Suprapubic skin (tissue), 4 donors: ENCODE data around the gene SAMD9. TPM values are rescaled to one million over a fixed set of nuclear protein-coding genes. Genes with fewer than 3 reads are reported as not detected.
A peak's percentile ranks its signal among the peaks of the same experiment; 100 is the strongest.

Experiments used
- DNase-seq, 2 donors: peaks; one replicate each; pipeline ENCODE4 v3.0.0-alpha.2; 2019; ENCODE audit warnings: low spot score in 2 of 2
- H3K27ac ChIP-seq: fragments of 200-600 bp; sonication (generic); one replicate; pipeline ENCODE4 v1.5.1; 2019
- H3K27me3 ChIP-seq: fragments of 200-600 bp; sonication (generic); one replicate; pipeline ENCODE4 v1.5.1; 2019
- H3K36me3 ChIP-seq: fragments of 200-600 bp; sonication (generic); one replicate; pipeline ENCODE4 v1.5.1; 2019
- H3K4me1 ChIP-seq: fragments of 200-600 bp; sonication (generic); one replicate; pipeline ENCODE4 v1.5.1; 2019
- H3K4me3 ChIP-seq: fragments of 200-600 bp; sonication (generic); one replicate; pipeline ENCODE4 v1.5.1; 2019; ENCODE audit warnings: mild to moderate bottlenecking
- H3K9me3 ChIP-seq: fragments of 200-600 bp; sonication (generic); one replicate; pipeline ENCODE4 v1.5.1; 2019
- EP300 ChIP-seq: sonication (generic); formaldehyde crosslinking; IDR thresholded peaks from one replicate; pipeline ENCODE4 v1.6.1; 2017; ENCODE audit warnings: antibody characterized with exemption
- POLR2A ChIP-seq, 2 donors: fragments of 450-650 bp; IDR thresholded peaks; one replicate each; pipeline ENCODE4 v1.6.1; 2017; ENCODE audit warnings: antibody characterized with exemption in 2 of 2, mild to moderate bottlenecking in 2 of 2, moderate library complexity in 2 of 2
- POLR2AphosphoS5 ChIP-seq, 3 donors: sonication (generic); formaldehyde crosslinking; IDR thresholded peaks; one replicate each; pipeline ENCODE4 v1.6.1; 2017; ENCODE audit warnings: antibody characterized with exemption in 3 of 3
- WGBS: methylation state at CpG from one replicate; pipeline ENCODE4 v1.1.5; 2018; 5-methylcytosine and 5-hydroxymethylcytosine counted together
- total RNA-seq, 4 donors: library from RNA; depleted of rRNA; stranded (reverse); fragments of >200 nt; gene quantifications; one replicate each; pipeline ENCODE4 v1.1.0, GENCODE V29; 2016
- TF ChIP-seq, protein P1 (sequence below), 2 donors: fragments of 200-600 bp in 1 of 2; fragments of 450-650 bp in 1 of 2; sonication (generic) in 1 of 2; IDR thresholded peaks; one replicate each; pipeline ENCODE4 v1.5.1; 2016 to 2019; ENCODE audit warnings: antibody characterized with exemption in 2 of 2, mild to moderate bottlenecking in 1 of 2, moderate library complexity in 1 of 2

Gene SAMD9
- total RNA-seq, 4 donors from 2014 or later, result 1.9 to 3.4 (median 2.5) TPM

DNA sequence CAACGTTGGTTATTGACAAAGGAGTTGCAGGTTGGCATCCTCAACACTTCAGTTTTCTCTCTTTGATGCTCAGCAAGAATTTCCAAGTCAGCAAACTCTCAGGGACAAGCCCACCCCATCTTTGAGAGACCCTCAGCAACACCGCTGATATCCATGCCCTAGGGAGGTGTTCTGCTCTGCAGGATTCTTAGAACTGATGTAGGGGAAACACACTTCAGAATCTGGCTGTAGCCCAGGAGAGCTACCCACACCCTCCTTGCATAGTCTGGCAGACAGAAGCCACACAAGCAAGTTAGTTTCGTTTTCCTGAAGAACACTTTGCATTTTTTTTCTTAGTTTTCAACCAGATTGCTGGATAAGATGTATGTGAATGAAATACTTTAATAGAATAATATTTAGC is 29.6 kb upstream of the SAMD9 start:
- Histone ChIP-seq H3K27ac (no peak overlapping the region), H3K4me1 (peaks cover 22% of the 10 kb centered on the region), H3K27me3 (no peaks in the 10 kb centered on the region), H3K4me3 (peak overlapping the region; percentile 49), H3K36me3 (peaks cover 19% of the 10 kb centered on the region), H3K9me3 (no peaks in the 10 kb centered on the region)
- TF ChIP-seq, protein P1, sequence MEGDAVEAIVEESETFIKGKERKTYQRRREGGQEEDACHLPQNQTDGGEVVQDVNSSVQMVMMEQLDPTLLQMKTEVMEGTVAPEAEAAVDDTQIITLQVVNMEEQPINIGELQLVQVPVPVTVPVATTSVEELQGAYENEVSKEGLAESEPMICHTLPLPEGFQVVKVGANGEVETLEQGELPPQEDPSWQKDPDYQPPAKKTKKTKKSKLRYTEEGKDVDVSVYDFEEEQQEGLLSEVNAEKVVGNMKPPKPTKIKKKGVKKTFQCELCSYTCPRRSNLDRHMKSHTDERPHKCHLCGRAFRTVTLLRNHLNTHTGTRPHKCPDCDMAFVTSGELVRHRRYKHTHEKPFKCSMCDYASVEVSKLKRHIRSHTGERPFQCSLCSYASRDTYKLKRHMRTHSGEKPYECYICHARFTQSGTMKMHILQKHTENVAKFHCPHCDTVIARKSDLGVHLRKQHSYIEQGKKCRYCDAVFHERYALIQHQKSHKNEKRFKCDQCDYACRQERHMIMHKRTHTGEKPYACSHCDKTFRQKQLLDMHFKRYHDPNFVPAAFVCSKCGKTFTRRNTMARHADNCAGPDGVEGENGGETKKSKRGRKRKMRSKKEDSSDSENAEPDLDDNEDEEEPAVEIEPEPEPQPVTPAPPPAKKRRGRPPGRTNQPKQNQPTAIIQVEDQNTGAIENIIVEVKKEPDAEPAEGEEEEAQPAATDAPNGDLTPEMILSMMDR (IDR thresholded peaks at IDR 0.05), result no peak
- TF ChIP-seq EP300 (no peak), POLR2A (IDR thresholded peaks at IDR 0.05) (no peak), POLR2AphosphoS5 (IDR thresholded peaks at IDR 0.05) (no peak)
- WGBS, result 0% methylated on average over 3 of the region's 3 CpGs
- DNase-seq, result no peak

DNA sequence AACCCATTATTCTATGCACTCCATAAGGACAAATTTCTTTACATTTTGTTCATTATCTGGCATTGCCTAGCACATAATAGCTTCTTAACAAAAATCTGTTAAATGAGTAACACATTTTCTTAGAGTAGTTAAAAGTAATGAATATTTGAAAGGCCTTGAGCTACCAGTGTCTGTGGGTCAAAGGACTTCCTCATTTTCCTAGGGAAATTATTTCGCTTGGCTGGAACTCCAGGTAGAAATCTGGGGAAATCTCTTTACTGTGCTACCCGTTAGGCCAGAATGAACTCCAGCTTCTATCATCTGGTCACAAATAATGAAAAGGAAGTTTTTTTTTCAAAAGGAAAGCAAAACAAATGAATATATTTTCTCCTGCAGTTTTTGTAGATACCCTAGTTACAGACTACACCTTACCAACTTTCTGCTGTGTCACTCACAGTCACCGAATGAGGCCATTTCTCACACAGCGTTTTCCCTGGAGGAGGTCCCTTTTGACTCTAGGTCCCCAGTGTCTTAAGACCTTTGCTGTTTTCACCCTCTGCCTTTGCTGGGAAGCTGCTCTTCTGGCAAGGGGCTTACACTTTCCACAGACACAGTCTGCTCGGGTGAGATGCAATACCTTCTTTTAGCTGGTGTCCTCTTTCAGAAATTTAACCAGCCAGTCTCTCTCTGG is 28.8 kb upstream of the SAMD9 start:
- Histone ChIP-seq H3K36me3 (peaks cover 26% of the 10 kb centered on the region), H3K27ac (no peak overlapping the region), H3K4me3 (peak overlapping the region; percentile 49), H3K9me3 (no peaks in the 10 kb centered on the region), H3K4me1 (peaks cover 22% of the 10 kb centered on the region), H3K27me3 (no peaks in the 10 kb centered on the region)
- 57% methylated on average over 5 of the region's 5 CpGs for WGBS
- DNase-seq, result no peak
- no peak for TF ChIP-seq EP300
- TF ChIP-seq POLR2AphosphoS5 (IDR thresholded peaks at IDR 0.05), result no peak
- TF ChIP-seq, protein P1 (IDR thresholded peaks at IDR 0.05), result no peak
- TF ChIP-seq POLR2A (IDR thresholded peaks at IDR 0.05), result no peak

DNA sequence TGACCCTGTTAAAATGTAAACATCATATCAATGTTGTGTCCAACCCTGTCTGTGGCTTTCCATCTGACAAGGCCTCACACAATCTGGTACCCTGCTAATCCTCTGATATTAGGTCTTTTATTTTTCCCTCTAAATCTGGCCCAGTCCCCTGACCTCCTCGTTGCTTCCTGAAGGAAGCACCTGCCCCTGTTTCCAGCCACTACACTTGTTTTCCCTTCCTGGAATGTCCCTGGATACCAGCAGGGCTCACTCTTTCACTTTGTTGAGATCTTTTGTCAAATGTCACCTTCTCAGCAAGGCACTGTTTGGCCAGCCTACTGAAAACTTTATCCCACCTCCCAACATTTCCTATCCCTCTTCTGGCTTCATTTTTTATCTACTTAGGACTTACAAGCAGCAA is 28.3 kb upstream of the SAMD9 start:
- Histone ChIP-seq H3K27ac (no peak overlapping the region), H3K9me3 (no peaks in the 10 kb centered on the region), H3K4me3 (no peak overlapping the region), H3K36me3 (peaks cover 27% of the 10 kb centered on the region), H3K4me1 (peaks cover 22% of the 10 kb centered on the region), H3K27me3 (no peaks in the 10 kb centered on the region)
- WGBS, result 44% methylated on average over 1 of the region's 1 CpG
- no peak for DNase-seq
- TF ChIP-seq POLR2A (IDR thresholded peaks at IDR 0.05) (no peak), POLR2AphosphoS5 (IDR thresholded peaks at IDR 0.05) (no peak), EP300 (no peak)
- TF ChIP-seq, protein P1 (IDR thresholded peaks at IDR 0.05), result no peak

DNA sequence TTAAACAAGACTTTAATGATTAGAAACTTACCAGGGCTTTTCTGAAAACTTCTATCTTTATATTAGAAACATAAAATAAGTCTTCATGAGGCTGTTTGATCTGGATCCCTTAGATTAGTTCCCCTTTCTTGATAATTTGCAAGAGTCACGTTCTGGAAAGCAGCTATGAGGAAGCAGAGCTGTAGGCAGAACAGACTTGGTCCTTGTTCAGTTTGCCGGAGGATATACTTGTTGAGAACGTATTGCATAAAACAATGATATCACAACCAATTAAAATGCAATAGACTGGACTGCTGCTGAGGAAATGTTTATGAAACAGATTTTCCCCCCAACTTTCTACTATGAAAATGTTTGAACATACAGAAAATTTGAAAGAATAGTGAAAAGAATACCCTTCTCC is 27.6 kb upstream of the SAMD9 start:
- H3K4me3 ChIP-seq, result no peak overlapping the region
- H3K4me1 ChIP-seq, result peaks cover 22% of the 10 kb centered on the region
- no peak overlapping the region for H3K27ac ChIP-seq

DNA sequence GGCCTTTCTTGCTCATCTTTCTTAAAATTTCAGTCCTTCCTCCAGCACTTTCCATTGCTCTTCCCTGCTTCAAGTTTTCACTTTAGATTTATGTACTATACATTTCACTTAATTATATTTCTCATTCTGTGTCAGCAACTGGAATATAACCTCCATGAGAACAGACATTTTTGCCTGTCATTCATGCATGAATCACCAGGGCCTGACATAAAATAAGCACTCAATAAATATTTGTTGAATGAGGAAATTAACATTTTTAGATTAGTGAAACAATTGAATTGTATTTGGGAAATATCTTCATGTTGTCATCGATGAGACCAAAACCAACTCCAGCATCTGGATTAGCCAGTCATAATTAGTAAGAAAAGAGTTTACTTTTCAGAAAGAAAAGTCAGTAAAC is 24.3 kb upstream of the SAMD9 start:
- no peaks in the 10 kb centered on the region for H3K27me3 ChIP-seq
- no peak for TF ChIP-seq POLR2A (IDR thresholded peaks at IDR 0.05)
- no peaks in the 10 kb centered on the region for H3K9me3 ChIP-seq
- no peak overlapping the region for H3K4me3 ChIP-seq
- H3K4me1 ChIP-seq, result peaks cover 9% of the 10 kb centered on the region
- WGBS, result 81% methylated on average over 1 of the region's 1 CpG
- peaks cover 55% of the 10 kb centered on the region for H3K36me3 ChIP-seq
- H3K27ac ChIP-seq, result no peak overlapping the region
- no peak for DNase-seq

More for the DNA sequence above, 27.6 kb upstream of the SAMD9 start:
- TF ChIP-seq, protein P1 (IDR thresholded peaks at IDR 0.05), result no peak
- TF ChIP-seq POLR2A (IDR thresholded peaks at IDR 0.05) (no peak), EP300 (no peak), POLR2AphosphoS5 (IDR thresholded peaks at IDR 0.05) (no peak)
- Histone ChIP-seq H3K9me3 (no peaks in the 10 kb centered on the region), H3K36me3 (peaks cover 29% of the 10 kb centered on the region), H3K27me3 (no peaks in the 10 kb centered on the region)
- 57% methylated on average over 3 of the region's 3 CpGs for WGBS
- DNase-seq, result no peak
